Transverse colon (tissue), 4 donors: ENCODE measurements around the gene FYCO1. TPM values are rescaled to one million over a fixed set of nuclear protein-coding genes. Genes with fewer than 3 reads are reported as not detected.

Experiments
- DNase-seq: peaks from one replicate; pipeline ENCODE4 v3.0.0-alpha.2; 2019
- H3K27ac ChIP-seq, 4 donors: fragments of 200-600 bp; sonication (generic); 2 replicates each; pipeline ENCODE4 v1.5.1; 2016 to 2018; ENCODE audit warnings: inconsistent platforms in 4 of 4
- H3K27me3 ChIP-seq: fragments of 200-600 bp; sonication (generic); 2 replicates; pipeline ENCODE4 v1.5.1; 2017; ENCODE audit warnings: inconsistent platforms
- H3K36me3 ChIP-seq, 4 donors: fragments of 200-600 bp; sonication (generic); 2 replicates each; pipeline ENCODE4 v1.5.1; 2017 to 2019; ENCODE audit warnings: inconsistent platforms in 4 of 4
- H3K4me1 ChIP-seq, 4 donors: fragments of 200-600 bp; sonication (generic); 2 replicates each; pipeline ENCODE4 v1.5.1; 2017 to 2020; ENCODE audit warnings: inconsistent platforms in 4 of 4
- H3K4me3 ChIP-seq, 4 donors: fragments of 200-600 bp; sonication (generic); 1 replicate in 1 of 4; 2 replicates in 3 of 4; pipeline versions ENCODE4 v1.5.1 to v1.6.1; 2017 to 2019; ENCODE audit warnings: inconsistent platforms in 4 of 4
- H3K9me3 ChIP-seq, 2 donors: fragments of 200-600 bp; sonication (generic); 2 replicates each; pipeline ENCODE4 v1.5.1; 2017 to 2019; ENCODE audit warnings: inconsistent platforms in 2 of 2
- CTCF ChIP-seq, 5 experiments: fragments of 200-600 bp in 3 of 5; fragments of 450-650 bp in 2 of 5; sonication (generic) in 3 of 5; IDR thresholded peaks; 1 replicate in 2 of 5; 2 replicates in 3 of 5; pipeline ENCODE4 v1.5.1; 2016 to 2017; ENCODE audit warnings: antibody characterized with exemption in 5 of 5, inconsistent platforms in 3 of 5, mild to moderate bottlenecking in 2 of 5, moderate library complexity in 1 of 5
- EP300 ChIP-seq: sonication (generic); formaldehyde crosslinking; IDR thresholded peaks from one replicate; pipeline ENCODE4 v1.6.1; 2017; ENCODE audit warnings: antibody characterized with exemption, low read depth
- POLR2A ChIP-seq: fragments of 450-650 bp; IDR thresholded peaks from one replicate; pipeline ENCODE4 v1.6.1; 2016; ENCODE audit warnings: antibody characterized with exemption, mild to moderate bottlenecking, moderate library complexity
- POLR2AphosphoS5 ChIP-seq, 3 donors: sonication (generic); formaldehyde crosslinking; IDR thresholded peaks; one replicate each; pipeline ENCODE4 v1.6.1; 2016; ENCODE audit warnings: antibody characterized with exemption in 3 of 3
- WGBS, 2 donors: methylation state at CpG; one replicate each; pipeline ENCODE4 v1.1.5; 2018; ENCODE audit warnings: low coverage in 1 of 2; 5-methylcytosine and 5-hydroxymethylcytosine counted together
- in situ Hi-C, 4 donors: fragments of 200-750 bp; cut with MboI; loops; one replicate each; pipeline versions ENCODE4 v1.15.0 to v1.15.1; 2017; ENCODE audit warnings: low sequenced_read_pairs in 3 of 4, low pct_ligation_motif_present in 1 of 4, low pct_unique_long_range_greater_than_20kb in 1 of 4
- intact Hi-C: fragments of 100-400 bp; cut with DNase I; formaldehyde crosslinking; loops from one replicate; pipeline ENCODE4 v1.15.1; 2023; ENCODE audit warnings: low total_unique reads
- total RNA-seq, 4 donors: library from RNA; depleted of rRNA; stranded (reverse); fragments of >200 nt; gene quantifications; one replicate each; pipeline ENCODE4 v1.1.0, GENCODE V29; 2016

Gene FYCO1
- total RNA-seq, 4 donors from 2014 or later = 34.5 to 40.0 (median 38.1) TPM

GRCh38 chr3:45969116-45969515 is 26.5 kb downstream of the FYCO1 start:
- Histone ChIP-seq H3K4me3 (no peak overlapping the region), H3K27me3 (no peaks in the 10 kb centered on the region), H3K36me3 (peaks cover 0 to 53% (median 24%) of the 10 kb centered on the region in 4 donors), H3K4me1 (peaks cover 0 to 24% (median 4%) of the 10 kb centered on the region in 4 donors), H3K27ac (no peak overlapping the region), H3K9me3 (no peaks in the 10 kb centered on the region)
- TF ChIP-seq EP300 (no peak), POLR2A (no peak), POLR2AphosphoS5 (IDR thresholded peaks at IDR 0.05) (no peak), CTCF (IDR thresholded peaks at IDR 0.05) (no peak)
- no peak for DNase-seq
- in situ Hi-C loops = no loop called here
- 85 to 93% methylated on average over 3 of the region's 3 CpGs for WGBS, 2 donors
- intact Hi-C loops = no loop called here

DNA sequence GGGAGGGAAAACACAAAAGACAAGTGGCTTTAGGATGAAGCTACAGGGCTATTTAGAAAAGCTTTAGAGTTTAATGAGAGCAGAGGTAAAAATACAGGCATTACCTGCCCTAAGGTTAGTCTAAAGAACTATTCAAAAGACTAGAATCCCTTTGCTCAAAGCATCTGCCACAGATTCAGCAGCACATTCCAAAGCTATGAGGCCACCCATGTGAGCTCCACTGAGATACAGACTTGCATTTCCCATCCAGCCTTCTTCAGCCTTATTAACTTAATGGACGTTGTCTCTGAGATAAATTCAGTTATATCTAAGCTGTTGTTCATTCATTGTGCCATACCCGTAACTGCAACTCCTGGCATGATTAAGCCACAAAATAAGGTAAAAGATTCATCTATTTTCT is 26.9 kb downstream of the FYCO1 start:
- in situ Hi-C loops = no loop called here
- Histone ChIP-seq H3K4me3 (no peak overlapping the region), H3K27me3 (no peaks in the 10 kb centered on the region), H3K4me1 (peaks cover 0 to 24% (median 4%) of the 10 kb centered on the region in 4 donors), H3K27ac (no peak overlapping the region), H3K36me3 (peaks cover 0 to 57% (median 24%) of the 10 kb centered on the region in 4 donors), H3K9me3 (no peaks in the 10 kb centered on the region)
- TF ChIP-seq EP300 (no peak), CTCF (IDR thresholded peaks at IDR 0.05) (no peak), POLR2A (no peak), POLR2AphosphoS5 (IDR thresholded peaks at IDR 0.05) (no peak)
- intact Hi-C loops = no loop called here
- WGBS, 2 donors = 71 to 84% methylated on average over 2 of the region's 2 CpGs
- DNase-seq = no peak

GRCh38 chr3:45968149-45968548 is 27.5 kb downstream of the FYCO1 start:
- intact Hi-C loops (no loop called here), in situ Hi-C loops (no loop called here)
- Histone ChIP-seq H3K9me3 (no peaks in the 10 kb centered on the region), H3K27ac (no peak overlapping the region), H3K4me3 (no peak overlapping the region), H3K36me3 (peaks cover 0 to 60% (median 25%) of the 10 kb centered on the region in 4 donors), H3K27me3 (no peaks in the 10 kb centered on the region), H3K4me1 (peaks cover 0 to 24% (median 4%) of the 10 kb centered on the region in 4 donors)
- DNase-seq = no peak
- TF ChIP-seq POLR2A = no peak
- TF ChIP-seq CTCF (IDR thresholded peaks at IDR 0.05) = no peak
- TF ChIP-seq POLR2AphosphoS5 (IDR thresholded peaks at IDR 0.05) = no peak
- no peak for TF ChIP-seq EP300
- 91% methylated on average over 9 of the region's 9 CpGs; no CpG with 5 or more reads in 1 of the 2 donors for WGBS, 2 donors

DNA sequence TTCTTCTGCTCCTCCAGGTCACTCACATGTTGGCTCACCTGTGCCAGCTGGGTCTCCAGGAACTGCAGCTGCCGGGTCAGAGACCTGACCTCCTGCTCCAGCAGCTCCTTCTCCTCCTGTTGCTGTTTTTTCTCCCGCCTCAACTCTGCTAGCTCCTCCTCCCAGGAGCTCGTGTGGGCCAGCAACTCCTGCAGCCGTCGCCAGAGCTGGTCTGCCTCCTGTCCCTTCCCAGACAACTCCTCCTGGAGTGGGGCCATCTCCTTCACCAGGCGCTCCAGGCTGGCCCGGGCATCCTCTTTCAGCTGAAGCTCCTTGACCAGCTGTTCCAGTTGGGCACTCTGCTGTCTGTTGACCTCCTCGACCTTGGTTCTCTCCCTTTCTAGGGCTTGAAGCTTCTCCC is 27.9 kb downstream of the FYCO1 start:
- Histone ChIP-seq H3K27ac (no peak overlapping the region), H3K27me3 (no peaks in the 10 kb centered on the region), H3K4me3 (no peak overlapping the region), H3K36me3 (peaks cover 0 to 60% (median 27%) of the 10 kb centered on the region in 4 donors), H3K9me3 (no peaks in the 10 kb centered on the region), H3K4me1 (peaks cover 0 to 20% (median 4%) of the 10 kb centered on the region in 4 donors)
- WGBS, 2 donors = 68 to 91% methylated on average over 5 to 8 of the region's 8 CpGs
- no peak for DNase-seq
- in situ Hi-C loops (no loop called here), intact Hi-C loops (no loop called here)
- TF ChIP-seq POLR2AphosphoS5 (IDR thresholded peaks at IDR 0.05) (no peak), CTCF (IDR thresholded peaks at IDR 0.05) (no peak), EP300 (no peak), POLR2A (no peak)
